Stimulated activated naive CD8-positive, alpha-beta T cell treated with anti-CD3 and anti-CD28 coated beads, Interleukin-15, amount 100 ng/mL, for 72 hours (primary cell): ENCODE results near the gene SOX9.

Experiments used
- ATAC-seq: fragments of 150-1000 bp; cut with Tn5 transposase; 2 replicates; pipeline ENCODE4 v1.10.0; 2021; ENCODE audit warnings: mild to moderate bottlenecking, moderate library complexity
- DNase-seq, 2 donors: peaks; one replicate each; pipeline ENCODE4 v3.0.0; 2021 to 2022
- H3K27ac Mint-ChIP-seq, 2 donors: one replicate each; pipeline ENCODE4 v1.8.0; 2022; ENCODE audit warnings: mild to moderate bottlenecking in 2 of 2, mixed read lengths in 2 of 2, moderate library complexity in 2 of 2
- H3K27me3 Mint-ChIP-seq: one replicate; pipeline ENCODE4 v1.8.0; 2022; ENCODE audit warnings: mixed read lengths
- H3K4me1 Mint-ChIP-seq: one replicate; pipeline ENCODE4 v1.8.0; 2022; ENCODE audit warnings: mild to moderate bottlenecking, mixed read lengths
- H3K4me3 Mint-ChIP-seq, 2 donors: one replicate each; pipeline ENCODE4 v1.8.0; 2022; ENCODE audit warnings: mild to moderate bottlenecking in 2 of 2, mixed read lengths in 2 of 2, moderate library complexity in 1 of 2
- H3K9me3 Mint-ChIP-seq, 2 donors: one replicate each; pipeline ENCODE4 v1.8.0; 2022; ENCODE audit warnings: mixed read lengths in 2 of 2

The SOX9 gene

DNA sequence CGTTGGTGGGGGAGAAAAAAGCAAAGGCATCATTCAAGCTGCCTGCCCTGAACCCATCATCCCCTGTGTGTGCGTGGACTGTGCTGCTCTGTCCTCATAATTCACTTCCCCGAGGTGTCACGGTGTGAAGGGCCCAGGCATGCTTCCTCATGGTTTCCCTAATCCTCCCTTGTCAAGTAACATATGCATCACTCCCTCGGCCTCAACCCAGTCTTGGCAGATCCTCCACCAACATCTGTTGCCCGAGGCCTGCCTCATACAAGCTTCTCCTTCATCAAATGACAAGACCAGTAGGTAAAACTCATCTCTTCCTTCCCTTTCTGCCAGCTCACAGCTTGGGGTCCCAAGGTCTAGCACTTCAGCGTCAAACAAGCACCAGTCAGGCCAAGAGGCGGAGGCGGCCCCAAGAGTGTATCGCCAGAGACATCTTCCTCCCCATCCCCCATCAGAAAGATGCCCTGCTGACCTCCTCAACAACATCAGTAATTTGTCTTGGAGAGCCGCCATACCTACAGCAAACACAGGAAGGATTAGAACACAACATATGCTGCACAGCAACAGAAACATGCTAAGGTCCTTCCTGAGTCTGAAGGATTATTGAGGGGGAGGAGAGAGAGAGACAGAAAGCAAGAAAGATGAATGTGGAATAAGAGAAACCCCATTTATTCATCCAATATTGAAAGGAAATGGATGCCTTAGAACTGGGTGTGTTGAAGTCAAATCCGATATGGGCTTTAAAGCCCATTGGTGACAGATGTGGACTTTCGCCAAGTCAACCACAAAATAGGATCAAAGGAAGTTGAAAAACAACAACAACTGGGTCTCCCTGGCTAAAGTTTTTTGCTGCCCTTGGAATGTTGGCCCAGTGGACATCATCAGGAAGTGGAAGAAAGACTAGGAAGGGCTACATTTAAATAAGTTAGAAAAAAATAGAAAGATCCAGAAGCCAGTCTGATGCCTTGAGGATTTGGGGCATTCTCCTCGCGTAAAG lies 38.4 kb downstream of the SOX9 start:
- Mint-ChIP-seq H3K27me3 (peaks cover 7% of the 10 kb centered on the region), H3K9me3 (peaks cover 17 to 18% of the 10 kb centered on the region in 2 donors)
- no peak for ATAC-seq

DNA sequence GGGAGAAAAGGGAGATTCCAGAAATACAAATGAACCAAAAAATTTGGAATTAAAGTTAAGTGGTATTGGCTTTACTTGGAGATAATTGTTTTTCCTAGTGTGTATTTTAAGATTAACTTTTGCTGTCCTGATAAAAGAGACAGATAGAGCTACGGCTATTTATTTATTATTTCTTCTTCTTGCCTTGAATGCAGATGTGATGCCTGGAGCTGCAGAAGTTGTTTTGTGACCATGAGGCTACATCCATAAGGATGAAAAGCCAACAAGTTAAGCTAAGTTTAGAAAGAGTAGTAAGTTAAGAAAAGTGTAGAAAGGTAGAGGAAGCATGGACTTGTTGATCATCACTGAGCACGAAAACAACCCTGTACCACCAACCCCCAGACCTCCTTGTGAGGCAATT lies 41.7 kb downstream of the SOX9 start:
- H3K27me3 Mint-ChIP-seq, result peaks cover 7% of the 10 kb centered on the region
- DNase-seq (no peak), ATAC-seq (no peak)
- H3K27ac Mint-ChIP-seq, result no peak overlapping the region
- H3K4me3 Mint-ChIP-seq, result no peak overlapping the region
- H3K4me1 Mint-ChIP-seq, result no peaks in the 10 kb centered on the region
- H3K9me3 Mint-ChIP-seq, result peaks cover 17 to 18% of the 10 kb centered on the region in 2 donors

More for the DNA sequence above, 38.4 kb downstream of the SOX9 start:
- Mint-ChIP-seq H3K4me1 (no peaks in the 10 kb centered on the region), H3K27ac (peak overlapping the region in 1 of 2 donors; percentile 13), H3K4me3 (no peak overlapping the region)
- DNase-seq, result no peak

DNA sequence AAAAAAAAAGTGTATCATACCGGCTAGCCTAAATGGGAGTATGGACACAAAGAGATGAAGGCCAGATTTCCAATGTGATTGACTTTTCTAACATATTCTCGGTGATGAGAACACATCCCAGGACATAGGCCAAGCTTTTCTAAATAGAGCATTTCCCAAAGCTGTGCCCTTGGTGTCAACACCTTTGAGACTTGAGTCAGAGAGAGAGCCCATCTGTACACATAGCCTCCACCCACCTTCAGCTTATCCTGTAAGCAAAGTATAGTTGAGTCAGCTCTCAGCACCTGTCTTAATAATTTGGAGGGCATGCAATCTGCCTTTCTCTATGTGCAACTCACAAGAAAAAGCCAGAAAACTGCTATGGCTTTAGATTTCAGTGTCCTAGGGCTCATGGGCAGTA lies 42.7 kb downstream of the SOX9 start:
- H3K27ac Mint-ChIP-seq, result no peak overlapping the region
- H3K27me3 Mint-ChIP-seq, result peaks cover 13% of the 10 kb centered on the region
- peaks cover 17 to 23% of the 10 kb centered on the region in 2 donors for H3K9me3 Mint-ChIP-seq
- no peaks in the 10 kb centered on the region for H3K4me1 Mint-ChIP-seq
- ATAC-seq (no peak), DNase-seq (no peak)
- no peak overlapping the region for H3K4me3 Mint-ChIP-seq

DNA sequence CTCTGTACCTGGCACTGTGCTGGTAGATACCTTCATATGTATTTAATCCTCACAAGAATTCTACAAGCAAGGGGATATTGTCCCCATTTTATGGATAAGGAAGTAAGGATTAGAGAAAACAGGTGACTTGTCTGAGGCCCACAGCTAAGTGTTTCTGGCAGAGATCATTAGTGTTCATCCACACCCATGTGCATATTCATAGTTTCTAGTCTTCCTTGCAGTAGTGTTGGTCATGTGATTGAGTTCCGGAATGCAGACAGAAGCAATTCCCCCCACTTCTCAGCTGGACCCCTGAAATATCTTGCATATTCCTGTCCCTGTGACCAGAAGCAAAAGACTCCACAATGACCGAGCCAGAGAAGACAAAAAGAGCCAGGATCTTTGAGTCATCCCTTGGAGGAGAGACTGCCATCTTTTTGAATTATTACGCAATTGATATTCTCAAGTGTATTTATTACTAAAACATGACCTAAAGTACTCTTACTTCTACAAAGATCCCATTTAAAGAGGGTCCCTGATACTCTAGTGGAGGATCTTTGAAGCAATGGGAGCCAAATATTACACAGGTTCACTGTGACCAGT lies 43.4 kb downstream of the SOX9 start:
- ATAC-seq (no peak), DNase-seq (no peak)
- H3K27ac Mint-ChIP-seq, result no peak overlapping the region
- peaks cover 10% of the 10 kb centered on the region for H3K27me3 Mint-ChIP-seq
- peaks cover 12 to 18% of the 10 kb centered on the region in 2 donors for H3K9me3 Mint-ChIP-seq
- no peaks in the 10 kb centered on the region for H3K4me1 Mint-ChIP-seq
- no peak overlapping the region for H3K4me3 Mint-ChIP-seq

DNA sequence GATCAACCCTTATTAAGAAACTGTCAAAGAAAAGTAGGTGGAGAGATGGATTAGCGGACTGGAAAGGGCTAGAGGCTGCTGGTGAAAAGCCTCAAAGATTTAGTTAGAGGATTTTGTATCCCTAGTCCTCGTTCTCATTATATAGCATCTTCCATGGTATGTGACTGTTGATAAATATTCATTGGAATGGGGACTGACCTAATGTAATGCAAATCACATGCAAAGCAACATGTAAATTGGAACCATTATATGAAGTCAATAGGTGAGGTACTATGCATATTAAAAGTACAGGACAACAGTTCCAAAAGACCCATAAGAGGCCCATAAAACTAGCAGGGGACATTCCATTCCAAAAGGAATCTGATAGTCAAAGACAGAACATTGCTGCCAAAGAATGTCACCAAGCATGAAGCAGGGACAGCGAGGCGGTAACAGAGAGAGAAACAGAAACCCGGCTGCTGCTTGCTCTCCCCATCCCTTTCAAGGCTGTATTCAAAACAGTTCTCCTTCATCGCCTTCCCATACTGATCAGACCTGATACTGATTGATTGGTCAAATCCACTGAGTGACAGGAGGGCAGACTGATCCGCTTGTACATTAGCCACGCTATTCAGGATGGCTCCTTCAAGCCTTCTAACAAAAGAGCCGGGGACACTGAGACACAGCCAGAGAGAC lies 44.5 kb downstream of the SOX9 start:
- Mint-ChIP-seq H3K4me1 (no peaks in the 10 kb centered on the region), H3K27me3 (peaks cover 8% of the 10 kb centered on the region), H3K9me3 (peaks cover 8 to 15% of the 10 kb centered on the region in 2 donors), H3K27ac (no peak overlapping the region), H3K4me3 (no peak overlapping the region)
- no peak for ATAC-seq
- DNase-seq, result no peak

DNA sequence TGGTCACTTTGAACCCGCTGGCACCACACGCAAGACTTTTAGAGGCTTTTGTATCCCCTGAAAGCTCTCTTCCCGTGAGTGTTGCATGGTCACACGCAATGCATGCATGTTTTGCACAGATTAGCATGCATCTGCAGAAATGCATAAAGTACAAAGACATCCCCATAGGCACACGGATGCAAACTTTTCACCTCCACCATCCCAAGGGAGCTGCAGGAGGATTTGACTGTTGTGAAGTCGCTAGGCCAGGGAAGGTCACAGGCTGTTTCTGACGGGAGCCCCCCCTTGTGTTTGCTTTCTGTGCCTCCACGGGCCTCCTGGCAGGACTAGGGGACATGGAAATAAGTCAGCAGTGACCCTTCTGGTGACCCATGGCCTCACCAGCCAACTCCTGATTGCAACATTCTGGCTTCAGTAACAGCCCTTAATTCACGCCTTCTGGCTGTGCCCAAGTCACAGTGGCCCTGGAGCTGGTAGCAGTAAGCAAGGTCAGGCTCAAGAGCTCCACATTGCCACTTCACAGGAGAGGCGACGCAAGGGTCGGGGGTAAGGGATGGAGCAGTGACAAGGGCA lies 45.1 kb downstream of the SOX9 start:
- Mint-ChIP-seq H3K27me3 (peaks cover 11% of the 10 kb centered on the region), H3K4me3 (no peak overlapping the region), H3K27ac (no peak overlapping the region), H3K9me3 (peaks cover 5 to 13% of the 10 kb centered on the region in 2 donors), H3K4me1 (no peaks in the 10 kb centered on the region)
- DNase-seq (no peak), ATAC-seq (no peak)

DNA sequence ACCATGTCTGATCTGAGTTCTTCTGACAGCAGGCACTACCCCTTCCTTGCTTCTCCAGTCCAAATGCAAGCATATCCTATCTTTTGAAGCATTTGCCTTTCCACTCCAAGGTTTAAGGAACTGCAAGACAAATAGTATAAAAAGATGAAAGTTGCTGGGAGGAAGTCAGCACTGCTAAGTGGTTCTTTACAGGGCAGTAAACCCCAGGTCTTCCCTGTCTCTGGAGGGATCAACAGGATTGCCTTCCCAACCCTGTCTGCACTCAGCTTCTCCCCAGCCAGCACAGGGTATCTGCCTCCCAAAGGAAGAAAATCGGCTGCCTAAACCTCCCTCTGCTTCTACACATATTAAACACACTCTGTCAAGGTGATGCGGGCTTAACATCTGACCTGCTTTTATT lies 46.8 kb downstream of the SOX9 start:
- Mint-ChIP-seq H3K9me3 (peaks cover 1 to 14% of the 10 kb centered on the region in 2 donors), H3K27ac (no peak overlapping the region), H3K27me3 (peaks cover 17% of the 10 kb centered on the region), H3K4me1 (no peaks in the 10 kb centered on the region), H3K4me3 (no peak overlapping the region)
- ATAC-seq (no peak), DNase-seq (no peak)

DNA sequence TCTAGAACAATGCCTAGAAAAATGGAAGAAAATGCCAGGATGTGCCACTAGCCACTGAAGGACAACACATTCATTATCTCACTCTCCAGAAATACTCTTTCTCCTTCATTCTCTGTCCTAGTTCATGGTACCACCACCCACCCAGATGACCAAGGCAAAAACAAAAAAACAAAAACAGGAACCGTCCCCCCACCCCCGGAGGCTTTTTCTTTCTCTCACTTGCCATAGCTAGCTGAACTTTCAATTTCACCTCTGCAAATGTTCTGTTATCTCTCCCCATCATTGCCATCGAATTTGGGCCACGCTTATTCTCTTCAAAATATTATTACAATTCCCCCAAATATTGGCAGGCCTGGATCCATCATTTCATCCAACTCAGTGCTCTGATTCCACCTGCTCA lies 49.0 kb downstream of the SOX9 start:
- peaks cover 17% of the 10 kb centered on the region for H3K27me3 Mint-ChIP-seq

DNA sequence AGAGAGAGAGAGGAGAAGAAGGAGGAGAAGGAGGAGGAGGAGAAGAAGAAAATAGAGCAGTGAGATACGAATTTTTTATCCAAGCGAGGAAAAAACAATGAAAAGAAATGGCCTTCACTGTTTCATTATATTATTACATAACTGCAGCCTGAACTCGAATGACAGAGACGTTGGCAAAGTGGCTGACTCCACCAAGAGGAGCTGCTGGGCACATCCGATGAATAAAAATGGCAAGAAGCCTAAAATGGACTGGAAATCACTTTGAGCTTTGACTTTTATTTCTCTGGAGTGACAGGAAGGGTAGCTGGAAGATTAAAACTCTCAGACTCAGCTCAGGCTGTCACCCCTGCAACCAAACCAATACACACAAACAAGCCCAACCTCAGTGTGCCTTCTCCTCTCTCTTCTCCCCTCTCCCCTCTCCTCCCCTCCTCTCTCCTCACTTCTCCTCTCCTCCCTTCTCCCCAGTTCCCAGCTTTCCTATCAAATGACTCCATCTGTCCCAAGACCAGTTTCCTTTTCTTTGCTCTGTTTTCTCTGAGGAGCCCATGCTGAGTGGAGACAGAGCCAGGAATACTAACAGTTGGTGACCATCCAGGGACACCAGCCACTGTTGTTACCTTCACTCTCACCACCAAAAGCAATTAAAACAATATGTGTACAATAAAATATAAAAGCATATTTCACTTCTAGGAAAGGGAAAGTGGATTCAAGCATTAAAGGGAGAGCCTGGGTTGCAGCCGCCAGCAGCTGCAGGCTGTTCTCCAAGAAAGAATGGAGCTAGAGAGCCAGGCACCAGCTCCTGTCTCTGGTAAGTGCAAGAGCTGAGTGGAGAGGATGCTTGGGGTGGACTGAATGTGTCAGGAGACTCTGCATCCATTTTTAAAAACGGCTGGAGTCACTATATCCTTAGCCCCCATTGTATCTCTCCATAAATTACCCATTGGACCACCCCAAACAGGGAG lies 51.2 kb downstream of the SOX9 start:
- no peak for ATAC-seq
- no peaks in the 10 kb centered on the region for H3K4me1 Mint-ChIP-seq
- H3K9me3 Mint-ChIP-seq, result peaks cover under 1 to 22% of the 10 kb centered on the region in 2 donors
- no peak overlapping the region for H3K27ac Mint-ChIP-seq
- no peak for DNase-seq
- H3K27me3 Mint-ChIP-seq, result peaks cover 17% of the 10 kb centered on the region
- H3K4me3 Mint-ChIP-seq, result no peak overlapping the region

More for the DNA sequence above, 49.0 kb downstream of the SOX9 start:
- Mint-ChIP-seq H3K9me3 (peaks cover 0 to 14% of the 10 kb centered on the region in 2 donors), H3K27ac (no peak overlapping the region), H3K4me1 (no peaks in the 10 kb centered on the region), H3K4me3 (no peak overlapping the region)
- ATAC-seq, result no peak
- no peak for DNase-seq

DNA sequence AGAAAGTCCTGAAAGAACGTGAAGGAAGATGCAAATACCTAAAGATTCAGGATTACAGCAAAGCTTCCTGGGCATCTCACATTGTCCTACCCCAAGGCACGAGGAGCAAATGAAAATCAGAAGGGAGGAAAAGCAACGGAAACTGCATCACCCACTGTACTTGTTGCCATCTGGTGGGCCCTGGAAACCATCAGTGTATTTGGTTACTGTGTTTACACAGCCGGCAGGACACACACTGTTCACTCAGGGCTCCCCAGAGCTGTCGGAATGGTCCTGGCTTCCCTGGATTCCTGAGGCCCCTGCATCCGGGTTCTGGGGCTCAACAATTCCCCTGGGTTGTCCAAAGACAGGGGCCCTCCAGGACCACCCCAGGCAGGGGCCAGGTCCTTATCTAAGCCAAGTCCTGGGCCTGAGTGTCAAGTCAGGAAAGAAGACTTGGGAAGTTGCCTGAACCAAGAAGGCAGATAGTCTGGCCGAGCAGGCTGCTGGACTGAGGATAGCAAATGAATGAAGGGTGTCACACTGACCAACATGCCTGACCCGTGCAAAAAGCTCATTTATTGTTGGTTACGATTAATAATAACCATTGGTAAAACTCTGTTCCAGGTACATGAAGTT lies 52.8 kb downstream of the SOX9 start:
- Mint-ChIP-seq H3K9me3 (peaks cover 5 to 15% of the 10 kb centered on the region in 2 donors), H3K4me1 (no peaks in the 10 kb centered on the region), H3K27ac (no peak overlapping the region), H3K27me3 (peaks cover 10% of the 10 kb centered on the region), H3K4me3 (no peak overlapping the region)
- ATAC-seq, result no peak
- no peak for DNase-seq

DNA sequence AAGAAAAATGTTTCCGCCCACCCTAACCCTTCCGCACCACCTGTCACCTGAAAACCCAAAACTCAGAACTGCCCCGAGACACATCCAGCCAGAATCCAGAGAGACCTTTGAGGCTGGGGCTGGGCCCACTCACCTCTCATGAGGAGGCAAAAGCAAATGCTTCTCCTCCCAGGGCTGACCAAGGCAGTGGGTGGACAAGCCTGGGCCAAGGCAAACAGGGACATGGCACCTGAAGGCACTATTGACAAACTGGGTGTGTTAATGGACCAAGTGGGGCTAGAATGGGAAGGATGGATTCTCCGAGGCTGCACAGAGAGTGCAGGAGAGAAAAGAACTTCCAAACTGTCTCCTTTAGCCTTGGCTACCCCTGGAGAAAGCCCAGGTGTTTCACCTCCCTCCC lies 54.4 kb downstream of the SOX9 start:
- peaks cover 9% of the 10 kb centered on the region for H3K27me3 Mint-ChIP-seq
- no peaks in the 10 kb centered on the region for H3K4me1 Mint-ChIP-seq
- H3K4me3 Mint-ChIP-seq, result no peak overlapping the region
- H3K27ac Mint-ChIP-seq, result no peak overlapping the region
- DNase-seq (no peak), ATAC-seq (no peak)
- peaks cover 5 to 15% of the 10 kb centered on the region in 2 donors for H3K9me3 Mint-ChIP-seq
